NCI-H2171 treated with DMSO at 0.1 percent for 48 hours (cell line): ENCODE results near the gene ADAMTS8.
"Not testable (repeated sequence)": the region's sequence is repeated elsewhere in the genome, so short reads cannot be mapped to it uniquely, and the experiment has no call there.

Experiments used
- DNase-seq: peaks from one replicate; lab custom pipeline; 2025; lab: John Stamatoyannopoulos, UW

Gene ADAMTS8

DNA sequence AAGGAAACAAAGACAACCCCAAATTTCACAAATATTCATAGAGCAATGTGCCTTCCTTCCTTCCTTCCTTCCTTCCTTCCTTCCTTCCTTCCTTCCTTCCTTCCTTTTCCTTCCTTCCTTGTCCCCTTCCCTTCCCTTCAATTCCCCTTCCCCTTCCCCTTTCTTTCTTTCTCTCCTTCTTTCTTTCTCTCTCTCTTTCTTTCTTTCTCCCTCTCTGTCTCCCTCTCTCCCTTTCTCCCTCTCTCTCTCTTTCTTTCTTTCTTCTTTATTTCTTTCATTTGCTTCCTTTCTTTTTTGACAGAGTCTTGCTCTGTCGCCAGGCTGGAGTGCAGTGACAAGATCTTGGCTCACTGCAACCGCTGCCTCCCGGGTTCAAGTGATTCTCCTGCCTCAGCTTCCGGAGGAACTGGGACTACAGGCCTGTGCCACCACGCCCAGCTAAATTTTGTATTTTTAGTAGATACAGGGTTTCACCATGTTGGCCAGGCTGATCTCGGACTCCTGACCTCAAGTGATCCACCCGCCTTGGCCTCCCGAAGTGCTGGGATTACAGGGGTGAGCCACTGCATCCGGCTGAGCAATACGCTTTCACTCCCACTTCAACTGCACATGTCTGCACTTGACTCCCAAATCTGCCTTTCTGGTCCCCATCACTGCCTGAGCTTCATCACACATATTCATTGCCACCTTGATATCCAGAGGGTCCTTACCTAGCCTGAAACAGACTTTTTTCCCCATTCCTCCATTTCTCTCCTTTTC is 10.2 kb upstream of the ADAMTS8 start:
- not testable (repeated sequence) for DNase-seq

DNA sequence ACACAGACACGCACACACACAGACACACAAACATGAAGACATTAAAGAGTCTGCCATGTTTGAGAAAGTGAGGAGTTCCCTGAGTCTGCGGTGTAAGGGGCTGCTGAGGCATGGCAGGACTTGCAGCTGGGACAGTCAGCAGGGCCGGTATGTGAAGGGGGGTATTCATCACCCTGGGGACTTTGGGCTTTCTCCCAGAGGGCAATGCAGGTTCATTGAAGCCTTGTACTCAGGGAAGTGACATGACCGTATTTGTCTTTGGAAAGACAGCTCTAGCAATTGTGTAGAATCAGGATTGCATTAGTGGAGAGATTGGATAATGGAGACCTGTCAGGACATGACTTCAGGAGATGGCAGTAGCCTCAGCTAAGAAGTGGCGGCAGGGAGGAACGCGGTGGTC is 9.4 kb upstream of the ADAMTS8 start:
- DNase-seq, result no peak

DNA sequence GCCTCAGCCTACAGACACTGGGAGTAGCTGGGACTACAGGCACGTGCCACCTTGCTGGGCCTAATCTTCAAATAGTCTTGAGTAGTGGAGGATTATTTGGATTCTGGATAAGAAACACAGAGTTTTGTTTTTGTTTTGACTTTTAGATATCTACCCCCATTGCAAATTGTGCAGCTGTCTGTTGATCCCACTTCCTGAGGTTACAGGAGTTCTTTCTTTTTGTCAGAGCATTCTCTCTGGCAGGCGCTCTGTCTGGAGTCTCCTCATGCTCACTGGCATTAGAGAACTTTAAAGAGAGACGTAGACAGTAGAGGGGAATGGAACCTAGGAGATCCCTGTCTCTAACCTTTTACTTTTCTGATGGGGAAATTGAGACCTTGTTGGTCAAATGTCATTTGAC is 7.8 kb upstream of the ADAMTS8 start:
- DNase-seq, result no peak

GRCh38 chr11:130435671-130436070 is 7.3 kb upstream of the ADAMTS8 start:
- DNase-seq, result no peak

DNA sequence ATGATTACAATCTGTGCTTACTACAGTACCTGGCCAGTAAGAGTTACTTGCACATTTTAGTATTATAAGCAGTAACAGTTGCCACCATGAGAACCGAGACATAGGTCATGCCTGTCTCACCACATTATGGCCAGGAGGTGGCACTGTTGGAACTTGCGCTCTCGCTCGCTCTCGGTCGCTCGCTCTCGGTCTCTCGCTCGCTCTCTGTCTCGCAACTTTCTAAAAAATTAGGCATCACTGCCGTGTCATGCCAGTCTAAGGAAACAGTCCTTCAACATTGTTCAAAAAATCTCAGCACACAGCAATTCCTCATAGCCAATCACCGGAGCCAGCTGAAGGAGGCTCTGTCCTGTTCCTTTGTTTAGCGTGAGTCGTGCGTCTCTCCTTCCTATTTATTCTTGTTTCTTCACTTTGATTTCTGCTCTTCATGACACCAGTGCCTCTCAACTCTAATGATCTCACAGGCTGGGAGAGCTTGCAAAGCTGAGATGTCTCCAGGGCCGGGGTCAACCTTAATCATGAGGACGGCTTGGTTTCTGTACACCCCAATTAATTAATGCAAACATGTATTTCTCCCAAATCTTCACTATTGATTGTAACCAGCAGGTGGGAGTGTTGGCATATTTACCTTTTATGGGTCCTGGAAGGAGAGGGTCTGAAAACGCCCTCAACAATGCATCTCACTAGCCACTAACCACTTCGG is 6.3 kb upstream of the ADAMTS8 start:
- DNase-seq, result peak; percentile 69

GRCh38 chr11:130433357-130433756 is 4.9 kb upstream of the ADAMTS8 start:
- DNase-seq, result no peak

GRCh38 chr11:130431801-130432200 is 3.4 kb upstream of the ADAMTS8 start:
- DNase-seq, result no peak

GRCh38 chr11:130431331-130431773 is 2.9 kb upstream of the ADAMTS8 start:
- peak; percentile 44 for DNase-seq

DNA sequence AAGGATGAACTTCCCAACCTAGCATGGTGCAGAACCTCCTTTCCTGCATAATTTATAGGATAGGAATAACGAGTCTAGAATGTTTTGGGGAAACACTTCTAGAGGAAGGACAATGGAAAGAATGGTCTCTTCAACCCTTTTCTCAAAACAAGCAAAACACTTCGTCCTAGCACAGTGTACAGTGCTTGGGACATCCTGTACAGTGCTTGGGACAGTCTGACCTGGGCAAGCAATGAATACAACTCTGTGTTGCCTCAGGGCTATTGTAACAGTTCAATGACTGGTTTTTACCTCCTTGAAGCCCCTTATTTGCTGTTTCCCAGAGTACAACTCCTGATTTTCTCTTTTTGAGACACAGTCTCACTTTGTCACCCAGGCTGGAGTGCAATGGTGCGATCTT is 1.6 kb upstream of the ADAMTS8 start:
- DNase-seq, result no peak

DNA sequence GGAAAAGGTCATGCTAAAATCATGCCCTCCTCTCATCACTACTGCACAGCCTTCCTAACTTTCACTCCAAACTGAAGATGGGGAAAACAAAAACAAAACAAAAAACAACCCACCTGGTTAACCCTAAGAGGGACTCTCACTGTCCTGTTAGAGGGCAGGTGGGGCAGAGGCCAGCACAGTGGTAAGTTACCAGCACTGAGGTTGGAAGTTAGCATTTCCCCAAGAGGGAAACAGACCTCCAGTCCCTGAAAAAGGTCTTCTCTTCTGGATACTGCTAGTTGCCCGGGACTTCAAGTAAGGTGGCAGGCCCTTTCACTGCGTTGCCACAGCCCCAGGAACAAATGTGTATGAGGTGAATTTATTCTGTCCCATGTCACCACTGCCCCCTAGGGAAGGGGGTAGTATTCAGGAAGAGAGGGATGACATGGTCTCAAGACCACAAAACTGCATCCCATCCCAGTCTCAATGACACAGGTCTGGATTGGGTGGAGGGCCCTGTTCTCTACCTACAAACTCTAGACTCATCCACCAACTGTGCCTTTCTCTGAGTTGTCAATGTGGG is 792 bp upstream of the ADAMTS8 start:
- DNase-seq, result no peak

DNA sequence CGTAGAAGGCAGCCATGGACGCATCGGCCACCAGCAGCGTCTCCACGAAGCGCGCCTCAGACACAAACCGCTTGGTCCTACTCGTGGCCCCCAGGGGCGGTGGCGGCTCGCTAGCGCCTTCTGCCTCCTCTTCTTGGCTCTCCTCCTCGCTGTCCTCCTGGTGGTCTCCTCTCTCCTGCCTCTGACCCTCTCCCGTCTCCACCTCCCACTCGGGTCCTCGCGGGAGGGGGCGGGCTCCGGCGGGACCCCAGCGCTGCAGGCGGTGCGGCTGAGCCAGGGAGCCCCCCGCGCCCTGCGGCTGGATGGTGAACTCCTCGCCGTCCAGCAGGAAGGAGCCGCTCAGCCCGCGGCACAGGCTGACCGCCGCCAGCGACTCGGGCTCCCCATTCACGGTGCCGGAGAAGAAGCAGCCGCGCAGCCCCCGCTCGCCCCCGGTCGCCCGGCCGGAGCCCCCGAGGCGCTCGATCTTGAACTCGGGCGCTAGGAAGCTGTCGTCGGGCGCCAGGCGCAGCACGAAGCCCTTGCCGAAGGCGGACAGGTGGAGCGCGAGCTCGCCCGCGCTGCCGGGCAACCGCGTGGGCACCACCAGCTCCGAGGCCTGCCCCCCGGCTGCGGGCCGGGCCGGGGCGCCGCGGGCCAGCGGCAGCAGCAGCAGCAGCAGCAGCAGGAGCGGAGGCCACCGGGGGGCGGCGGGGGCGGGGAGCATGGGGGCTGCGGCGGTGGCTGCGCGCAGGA is 661 bp downstream of the ADAMTS8 start:
- peak; percentile 16 for DNase-seq

- DNase-seq, result peak; percentile 78
Observed at GRCh38 chr11:130426837-130427341, 1.5 kb downstream of the ADAMTS8 start.

GRCh38 chr11:130426223-130426836 is 2.1 kb downstream of the ADAMTS8 start:
- peak; percentile 44 for DNase-seq

DNA sequence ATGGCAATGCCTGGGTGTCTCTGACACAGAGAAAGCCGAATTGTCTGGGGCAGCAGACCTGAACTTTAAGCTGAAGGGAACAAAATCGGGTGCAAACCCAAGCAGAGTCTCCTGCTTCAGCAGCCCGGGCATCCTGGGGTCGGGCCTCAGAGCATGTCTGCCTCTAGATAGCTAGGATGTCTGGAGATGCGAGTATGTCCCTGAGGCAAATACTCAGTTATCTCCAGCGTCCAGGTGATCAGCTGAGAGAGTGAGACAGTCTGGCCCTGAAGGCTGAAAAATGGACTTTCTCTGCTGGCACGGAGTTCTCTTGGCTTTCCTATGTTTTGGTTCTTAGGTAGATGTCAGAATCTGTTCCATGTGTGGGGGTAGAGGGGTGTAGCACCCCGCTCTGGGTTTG is 3.3 kb downstream of the ADAMTS8 start:
- no peak for DNase-seq

GRCh38 chr11:130424613-130425140 is 3.7 kb downstream of the ADAMTS8 start:
- no peak for DNase-seq

DNA sequence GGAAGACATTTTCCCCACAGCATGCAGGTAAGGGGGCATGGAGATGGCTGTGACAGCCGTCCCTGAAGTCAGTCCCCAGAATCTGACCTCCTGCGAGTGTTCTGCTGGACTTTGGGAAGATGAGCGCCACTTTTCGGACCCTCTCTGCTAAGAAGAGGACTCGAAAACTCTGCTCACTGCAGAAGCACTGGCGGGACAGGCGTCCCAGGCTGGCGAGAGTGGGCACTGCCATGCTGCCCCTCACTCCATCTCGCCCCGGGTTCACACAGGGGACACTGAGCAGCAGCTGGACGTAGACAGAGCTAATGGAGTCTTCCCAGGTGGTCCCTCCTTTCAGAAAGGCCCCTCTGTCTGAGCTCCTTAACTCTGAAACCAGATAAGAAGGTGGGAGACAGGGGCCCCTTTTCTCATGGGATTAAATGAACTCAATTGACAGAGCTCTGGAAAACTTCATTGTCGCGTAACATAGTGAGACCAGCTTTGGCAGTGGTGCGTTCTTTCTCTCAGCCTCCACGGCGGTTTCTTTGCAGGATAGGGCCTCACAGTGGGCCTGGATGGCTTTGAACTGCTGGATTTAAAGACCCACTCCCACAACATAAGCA is 4.8 kb downstream of the ADAMTS8 start:
- DNase-seq, result no peak

DNA sequence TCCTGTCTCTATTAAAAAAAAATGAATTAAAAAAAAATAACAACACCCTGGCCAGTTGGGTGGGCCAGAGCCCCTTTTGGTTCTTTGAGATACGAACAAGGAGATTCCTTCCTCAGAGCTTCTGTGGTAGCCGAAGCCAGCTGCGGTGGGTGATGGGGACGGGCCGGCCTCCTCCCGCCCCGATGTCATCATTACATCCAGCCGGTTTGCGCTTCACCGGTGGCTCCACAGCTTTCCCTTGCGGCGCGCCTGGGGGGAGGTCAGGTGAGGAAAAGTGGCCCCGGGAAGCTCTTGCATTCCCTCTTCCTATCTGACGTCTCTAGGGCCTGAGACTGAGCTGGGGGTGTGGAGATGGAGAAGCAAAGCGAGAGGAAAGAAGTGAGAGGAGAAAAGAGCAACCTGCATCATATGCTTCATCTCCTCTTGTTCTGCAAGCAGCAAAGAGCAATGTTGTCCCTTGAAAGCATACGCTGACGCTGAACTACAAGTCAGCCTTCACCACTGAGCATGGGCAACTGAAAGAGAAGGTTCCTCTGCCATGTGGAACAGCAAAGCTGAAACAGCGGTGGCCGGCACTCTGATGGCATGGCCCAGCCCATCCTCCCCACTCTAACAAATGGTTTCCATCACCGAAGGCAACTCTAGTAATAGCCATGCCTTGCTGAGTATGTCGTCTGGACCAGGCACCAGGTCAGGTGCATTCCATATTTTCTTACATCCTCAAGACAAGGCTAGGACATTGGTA is 6.0 kb downstream of the ADAMTS8 start:
- DNase-seq, result no peak

- no peak for DNase-seq
Observed at GRCh38 chr11:130421697-130422096, 6.7 kb downstream of the ADAMTS8 start.

GRCh38 chr11:130421199-130421585 is 7.2 kb downstream of the ADAMTS8 start:
- no peak for DNase-seq

DNA sequence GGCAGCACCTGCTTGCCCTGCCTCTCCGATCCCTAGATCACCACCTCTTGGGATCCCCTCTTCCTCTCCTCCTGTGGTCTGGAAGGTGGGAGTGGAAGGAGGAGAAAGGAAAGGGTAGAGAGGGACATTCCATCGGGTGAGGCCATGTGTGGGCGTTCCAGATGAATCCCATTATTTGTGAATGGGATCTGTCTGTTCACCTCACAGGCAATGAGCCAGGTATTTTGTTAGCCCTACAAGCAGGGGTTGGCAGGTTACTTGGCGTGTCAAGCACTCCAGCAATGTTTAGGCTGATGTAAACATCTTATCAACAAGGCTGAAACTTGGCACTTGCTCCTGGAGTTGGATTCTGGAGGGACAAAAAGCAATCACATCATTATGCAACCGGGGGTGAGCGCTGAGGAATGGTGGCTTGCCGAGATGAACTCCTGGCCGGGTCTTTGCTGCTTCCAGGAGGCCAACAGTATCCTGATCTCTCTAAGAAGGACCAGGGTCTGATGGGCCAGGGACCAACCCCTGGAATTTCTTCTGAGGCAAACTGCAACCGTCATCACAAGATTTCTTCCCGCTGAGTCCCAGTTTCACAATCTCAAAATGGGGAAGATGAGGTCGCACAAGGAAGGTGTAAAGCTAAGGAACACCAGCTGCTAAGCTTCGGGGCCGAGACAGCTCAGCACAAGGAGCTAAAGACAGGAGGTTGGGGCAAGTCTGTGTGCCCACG is 7.8 kb downstream of the ADAMTS8 start:
- no peak for DNase-seq
